Mesenchymal stem cell (in vitro differentiated cells and primary cell): ENCODE results near the gene COX8A.

ENCODE experiments used
- DNase-seq: peaks from one replicate; pipeline ENCODE4 v3.0.0-alpha.2; 2013
- H2AFZ ChIP-seq: one replicate; pipeline ENCODE4 v1.6.1; 2013; ENCODE audit warnings: low read depth, mild to moderate bottlenecking, control low read depth, inconsistent platforms, low read length, moderate library complexity
- H2AK5ac ChIP-seq: 2 replicates; pipeline ENCODE4 v1.6.1; 2013; ENCODE audit warnings: low read length, moderate library complexity, mild to moderate bottlenecking, inconsistent platforms; ENCODE audit not compliant: severe bottlenecking
- H2BK120ac ChIP-seq: one replicate; pipeline ENCODE4 v1.6.1; 2013; ENCODE audit warnings: low read depth, mild to moderate bottlenecking, inconsistent platforms, low read length, moderate library complexity
- H2BK12ac ChIP-seq, 2 experiments: one replicate each; pipeline ENCODE4 v1.6.1; 2013; ENCODE audit warnings: inconsistent platforms in 2 of 2, low read length in 2 of 2, mild to moderate bottlenecking in 2 of 2, moderate library complexity in 2 of 2, control low read depth in 1 of 2
- H2BK15ac ChIP-seq: one replicate; pipeline ENCODE4 v1.6.1; 2013; ENCODE audit warnings: mild to moderate bottlenecking, low read depth, inconsistent platforms; ENCODE audit not compliant: poor library complexity, severe bottlenecking
- H2BK5ac ChIP-seq: 2 replicates; pipeline ENCODE4 v1.6.1; 2013; ENCODE audit warnings: low read depth, mild to moderate bottlenecking, low read length, control low read depth, inconsistent platforms; ENCODE audit not compliant: poor library complexity, severe bottlenecking
- H3K14ac ChIP-seq, 2 experiments: one replicate each; pipeline ENCODE4 v1.6.1; 2013; ENCODE audit warnings: inconsistent platforms in 2 of 2, low read length in 2 of 2, control low read depth in 1 of 2, mild to moderate bottlenecking in 1 of 2, moderate library complexity in 1 of 2
- H3K18ac ChIP-seq, 2 experiments: one replicate each; pipeline ENCODE4 v1.6.1; 2013; ENCODE audit warnings: inconsistent platforms in 2 of 2, low read length in 2 of 2, control low read depth in 1 of 2, low read depth in 1 of 2, mild to moderate bottlenecking in 1 of 2
- H3K23ac ChIP-seq, 2 experiments: one replicate each; pipeline ENCODE4 v1.6.1; 2013; ENCODE audit warnings: inconsistent platforms in 2 of 2, low read length in 2 of 2, mild to moderate bottlenecking in 2 of 2, moderate library complexity in 2 of 2, control low read depth in 1 of 2
- H3K27ac ChIP-seq: 2 replicates; pipeline ENCODE4 v1.5.1; 2013; ENCODE audit warnings: mild to moderate bottlenecking, moderate library complexity, low read length, control low read depth, inconsistent platforms; ENCODE audit not compliant: poor library complexity, severe bottlenecking
- H3K27me3 ChIP-seq, 2 experiments: 2 replicates each; pipeline versions ENCODE4 v1.6.1 to v1.7.0; 2013; ENCODE audit warnings: low read length in 2 of 2, mild to moderate bottlenecking in 2 of 2, moderate library complexity in 2 of 2, control low read depth in 1 of 2, inconsistent platforms in 1 of 2; ENCODE audit not compliant: control insufficient read depth in 1 of 2, insufficient read depth in 1 of 2
- H3K36me3 ChIP-seq, 2 experiments: 2 replicates each; pipeline versions ENCODE4 v1.6.1 to v1.7.0; 2013; ENCODE audit warnings: low read length in 2 of 2, control low read depth in 1 of 2, inconsistent platforms in 1 of 2, low read depth in 1 of 2, mild to moderate bottlenecking in 1 of 2; ENCODE audit not compliant: insufficient read depth in 2 of 2, control insufficient read depth in 1 of 2
- H3K4ac ChIP-seq, 2 experiments: one replicate each; pipeline ENCODE4 v1.6.1; 2013; ENCODE audit warnings: inconsistent platforms in 2 of 2, low read length in 2 of 2, mild to moderate bottlenecking in 2 of 2, moderate library complexity in 2 of 2, control low read depth in 1 of 2, low read depth in 1 of 2
- H3K4me1 ChIP-seq: 2 replicates; pipeline ENCODE4 v1.6.1; 2013; ENCODE audit warnings: low read depth, low read length, control low read depth; ENCODE audit not compliant: control insufficient read depth, insufficient read depth
- H3K4me2 ChIP-seq: 2 replicates; pipeline ENCODE4 v1.6.1; 2013; ENCODE audit warnings: low read length, mild to moderate bottlenecking, inconsistent platforms; ENCODE audit not compliant: poor library complexity, severe bottlenecking
- H3K4me3 ChIP-seq, 2 experiments: 2 replicates each; pipeline versions ENCODE4 v1.5.1 to v1.7.0; 2013; ENCODE audit warnings: low read length in 2 of 2, mild to moderate bottlenecking in 2 of 2, control low read depth in 1 of 2, low read depth in 1 of 2; ENCODE audit not compliant: insufficient read depth in 1 of 2
- H3K79me1 ChIP-seq: replicated peaks from 2 replicates; pipeline ENCODE4 v1.6.1; 2013; ENCODE audit warnings: mild to moderate bottlenecking, control low read depth, low read length, inconsistent platforms; ENCODE audit not compliant: poor library complexity, severe bottlenecking
- H3K9ac ChIP-seq: 2 replicates; pipeline ENCODE4 v1.7.0; 2013; ENCODE audit warnings: mild to moderate bottlenecking, low read length, moderate library complexity
- H3K9me3 ChIP-seq: 2 replicates; pipeline ENCODE4 v1.7.0; 2013; ENCODE audit warnings: mild to moderate bottlenecking, low read length; ENCODE audit not compliant: control insufficient read depth
- H4K8ac ChIP-seq: one replicate; pipeline ENCODE4 v1.6.1; 2013; ENCODE audit warnings: inconsistent platforms, mild to moderate bottlenecking, low read length, moderate library complexity
- H4K91ac ChIP-seq: one replicate; pipeline ENCODE4 v1.6.1; 2013; ENCODE audit warnings: mild to moderate bottlenecking, low read length, inconsistent platforms
- WGBS: methylation state at CpG from one replicate; pipeline ENCODE4 v1.1.7; 2013; ENCODE audit warnings: mixed read lengths; 5-methylcytosine and 5-hydroxymethylcytosine counted together

Gene COX8A

GRCh38 chr11:64017945-64018224, 43.5 kb downstream of the COX8A start:
- no peak overlapping the region for H3K23ac ChIP-seq
- no peak overlapping the region for H2AK5ac ChIP-seq
- H3K4me1 ChIP-seq = peaks cover 9% of the 10 kb centered on the region
- H3K27me3 ChIP-seq = peaks cover 10 to 40% of the 10 kb centered on the region in 2 experiments
- no peak overlapping the region for H4K91ac ChIP-seq
- no peak overlapping the region for H3K4me2 ChIP-seq
- DNase-seq = no peak
- no peaks in the 10 kb centered on the region for H3K79me1 ChIP-seq
- H2BK5ac ChIP-seq = no peak overlapping the region
- H3K9ac ChIP-seq = no peak overlapping the region
- no peak overlapping the region for H3K27ac ChIP-seq
- no peaks in the 10 kb centered on the region for H3K9me3 ChIP-seq
- no peak overlapping the region for H2BK12ac ChIP-seq
- H3K14ac ChIP-seq = no peak overlapping the region
- no peak overlapping the region for H3K4ac ChIP-seq
- no peak overlapping the region for H3K4me3 ChIP-seq
- H4K8ac ChIP-seq = no peak overlapping the region
- H2AFZ ChIP-seq = no peak overlapping the region
- H2BK120ac ChIP-seq = no peak overlapping the region
- no peak overlapping the region for H2BK15ac ChIP-seq
- WGBS = 93% methylated on average over 7 of the region's 7 CpGs
- H3K36me3 ChIP-seq = no peaks in the 10 kb centered on the region
- H3K18ac ChIP-seq = no peak overlapping the region

GRCh38 chr11:64018310-64018709, 43.9 kb downstream of the COX8A start:
- no peak overlapping the region for H2BK120ac ChIP-seq
- no peak overlapping the region for H2AFZ ChIP-seq
- H2BK15ac ChIP-seq = no peak overlapping the region
- no peak overlapping the region for H3K4ac ChIP-seq
- H2BK12ac ChIP-seq = no peak overlapping the region
- peaks cover 9% of the 10 kb centered on the region for H3K4me1 ChIP-seq
- H4K8ac ChIP-seq = no peak overlapping the region
- no peak overlapping the region for H3K23ac ChIP-seq
- H3K4me2 ChIP-seq = no peak overlapping the region
- H3K36me3 ChIP-seq = no peaks in the 10 kb centered on the region
- no peak overlapping the region for H4K91ac ChIP-seq
- H3K4me3 ChIP-seq = no peak overlapping the region
- no peaks in the 10 kb centered on the region for H3K9me3 ChIP-seq
- H3K14ac ChIP-seq = no peak overlapping the region
- H3K9ac ChIP-seq = no peak overlapping the region
- 93% methylated on average over 8 of the region's 8 CpGs for WGBS
- no peak overlapping the region for H3K18ac ChIP-seq
- H2AK5ac ChIP-seq = no peak overlapping the region
- H3K79me1 ChIP-seq = no peaks in the 10 kb centered on the region
- no peak for DNase-seq
- no peak overlapping the region for H2BK5ac ChIP-seq
- H3K27me3 ChIP-seq = peaks cover 10 to 40% of the 10 kb centered on the region in 2 experiments
- H3K27ac ChIP-seq = no peak overlapping the region

GRCh38 chr11:64019106-64020037, 45.0 kb downstream of the COX8A start:
- 83% methylated on average over 27 of the region's 27 CpGs for WGBS
- Histone ChIP-seq H3K4me1 (peaks cover 9% of the 10 kb centered on the region), H3K14ac (no peak overlapping the region), H3K4me3 (no peak overlapping the region), H3K27me3 (peaks cover 10 to 40% of the 10 kb centered on the region in 2 experiments), H3K23ac (no peak overlapping the region), H3K9me3 (no peaks in the 10 kb centered on the region), H2BK15ac (no peak overlapping the region), H4K8ac (no peak overlapping the region), H3K36me3 (no peaks in the 10 kb centered on the region), H3K4me2 (no peak overlapping the region), H3K9ac (no peak overlapping the region), H3K18ac (no peak overlapping the region), H4K91ac (no peak overlapping the region), H2AK5ac (no peak overlapping the region), H2BK5ac (no peak overlapping the region), H2AFZ (no peak overlapping the region), H3K27ac (no peak overlapping the region), H2BK12ac (no peak overlapping the region), H3K4ac (no peak overlapping the region), H3K79me1 (no peaks in the 10 kb centered on the region), H2BK120ac (no peak overlapping the region)
- no peak for DNase-seq

- H3K9me3 ChIP-seq = no peaks in the 10 kb centered on the region
- no peak overlapping the region for H3K9ac ChIP-seq
- H3K36me3 ChIP-seq = no peaks in the 10 kb centered on the region
- no peak overlapping the region for H3K23ac ChIP-seq
- H4K91ac ChIP-seq = no peak overlapping the region
- no peak overlapping the region for H2AK5ac ChIP-seq
- H3K14ac ChIP-seq = no peak overlapping the region
- H2BK5ac ChIP-seq = no peak overlapping the region
- H3K18ac ChIP-seq = no peak overlapping the region
- DNase-seq = no peak
- no peak overlapping the region for H4K8ac ChIP-seq
- H3K79me1 ChIP-seq = no peaks in the 10 kb centered on the region
- no peak overlapping the region for H3K4me2 ChIP-seq
- peak overlapping the region; percentile 52 for H2BK15ac ChIP-seq
- H2BK12ac ChIP-seq = no peak overlapping the region
- no peak overlapping the region for H3K4ac ChIP-seq
- no peak overlapping the region for H3K27ac ChIP-seq
- no peak overlapping the region for H2AFZ ChIP-seq
- no peak overlapping the region for H2BK120ac ChIP-seq
- no peak overlapping the region for H3K4me3 ChIP-seq
- peaks cover 10 to 33% of the 10 kb centered on the region in 2 experiments for H3K27me3 ChIP-seq
- WGBS = 65% methylated on average over 18 of the region's 22 CpGs
- H3K4me1 ChIP-seq = peaks cover 11% of the 10 kb centered on the region
Observed at GRCh38 chr11:64020976-64021756, 46.7 kb downstream of the COX8A start.
